Measurements from ENCODE around the gene ZSCAN16. TPM values are rescaled to one million over a fixed set of nuclear protein-coding genes. Genes with fewer than 3 reads are reported as not detected.

The ZSCAN16 gene
- total RNA-seq, 1 experiment from 2014 or later = 8.1 TPM

- Histone ChIP-seq H3K9me3 (ENCODE audit: low read length) (0 out of 2 replicates have a peak, but pooled peaks cover 9% of the 10 kb centered on the region), H3K4me3 (ENCODE audit: low read length) (no peak overlapping the region), H3K9me2 (replicated peaks; ENCODE audit: low read length) (no peaks in the 10 kb centered on the region), H3K79me2 (ENCODE audit: low read length) (no peaks in the 10 kb centered on the region), H3F3A (ENCODE audit: low read length, unreplicated experiment) (no peaks in the 10 kb centered on the region), H3K27ac (ENCODE audit: low read length) (peak overlapping the region; percentile 42), H2AFZ (ENCODE audit: low read length) (no peak overlapping the region), H3K4me1 (ENCODE audit: insufficient read depth, low read length) (0 out of 2 replicates have a peak, but pooled peaks cover 5% of the 10 kb centered on the region), H3K9ac (ENCODE audit: low read length) (no peak overlapping the region), H3K36me3 (ENCODE audit: low read depth, low read length) (no peaks in the 10 kb centered on the region), H3K27me3 (ENCODE audit: low read length) (no peaks in the 10 kb centered on the region), H3K4me2 (ENCODE audit: low read length) (no peak overlapping the region), H4K20me1 (ENCODE audit: low read length) (no peaks in the 10 kb centered on the region)
- no TSS peak for BruUV-seq (replicated peaks)
- ATAC-seq (no peak), DNase-seq (peak; percentile 59)
- ChIA-PET POLR2A (ENCODE audit: unreplicated experiment) (no interaction called here), CTCF (no interaction called here)
- intact Hi-C loops (cut with micrococcal nuclease) = no loop called here
- no peak for TF ChIP-seq CTCF (conservative IDR thresholded peaks at IDR 0.05; ENCODE audit: low read depth, low read length)
- no peak for TF ChIP-seq EZH2 (IDR thresholded peaks at IDR 0.05; ENCODE audit: low read length, unreplicated experiment)
- no peak for TF ChIP-seq EZH2phosphoT487 (IDR thresholded peaks at IDR 0.05; ENCODE audit: borderline replicate concordance, low read length)
Measured at GRCh38 chr6:28167068-28167467, 42.7 kb downstream of the ZSCAN16 start.

GRCh38 chr6:28167926-28168325 lies 43.5 kb downstream of the ZSCAN16 start:
- Histone ChIP-seq H3F3A (ENCODE audit: low read length, unreplicated experiment) (no peaks in the 10 kb centered on the region), H4K20me1 (ENCODE audit: low read length) (no peaks in the 10 kb centered on the region), H3K4me1 (ENCODE audit: insufficient read depth, low read length) (0 out of 2 replicates have a peak, but pooled peaks cover 5% of the 10 kb centered on the region), H3K27me3 (ENCODE audit: low read length) (no peaks in the 10 kb centered on the region), H3K79me2 (ENCODE audit: low read length) (no peaks in the 10 kb centered on the region), H3K4me3 (ENCODE audit: low read length) (no peak overlapping the region), H3K9me2 (replicated peaks; ENCODE audit: low read length) (no peaks in the 10 kb centered on the region), H2AFZ (ENCODE audit: low read length) (no peak overlapping the region), H3K27ac (ENCODE audit: low read length) (no peak overlapping the region), H3K9me3 (ENCODE audit: low read length) (0 out of 2 replicates have a peak, but pooled peaks cover 11% of the 10 kb centered on the region), H3K9ac (ENCODE audit: low read length) (no peak overlapping the region), H3K36me3 (ENCODE audit: low read depth, low read length) (no peaks in the 10 kb centered on the region), H3K4me2 (ENCODE audit: low read length) (no peak overlapping the region)
- CTCF ChIA-PET = no interaction called here
- intact Hi-C loops (cut with micrococcal nuclease) = no loop called here
- BruUV-seq (replicated peaks) = no TSS peak
- no peak for DNase-seq
- TF ChIP-seq EZH2phosphoT487 (IDR thresholded peaks at IDR 0.05; ENCODE audit: borderline replicate concordance, low read length) (no peak), CTCF (conservative IDR thresholded peaks at IDR 0.05; ENCODE audit: low read depth, low read length) (no peak), EZH2 (IDR thresholded peaks at IDR 0.05; ENCODE audit: low read length, unreplicated experiment) (no peak)
- ATAC-seq = no peak
- POLR2A ChIA-PET (ENCODE audit: unreplicated experiment) = no interaction called here

DNA sequence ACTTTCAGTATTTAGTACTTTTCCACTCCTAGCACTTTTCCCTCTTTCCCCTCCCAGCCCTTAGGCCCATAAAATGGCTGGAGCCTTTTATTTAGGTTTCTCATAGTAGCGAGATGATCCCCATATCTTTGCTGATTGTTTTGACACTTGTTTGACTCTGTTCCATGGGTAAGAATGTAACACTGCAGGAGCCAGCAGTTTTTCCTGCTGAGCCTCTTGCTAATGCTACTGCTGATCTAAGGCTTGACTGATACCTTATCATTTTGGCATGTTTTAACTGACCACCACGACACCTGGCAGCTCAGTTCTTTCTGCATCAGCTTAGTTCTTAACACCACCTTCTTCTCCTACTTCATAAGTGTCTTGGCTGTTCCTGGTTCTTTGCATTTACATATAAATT lies 46.9 kb downstream of the ZSCAN16 start:
- ATAC-seq (no peak), DNase-seq (no peak)
- Histone ChIP-seq H2AFZ (ENCODE audit: low read length) (no peak overlapping the region), H3K4me2 (ENCODE audit: low read length) (no peak overlapping the region), H3K9me2 (replicated peaks; ENCODE audit: low read length) (no peaks in the 10 kb centered on the region; the same call in 1 of the 2 replicates), H3K4me1 (ENCODE audit: insufficient read depth, low read length) (0 out of 2 replicates have a peak, but pooled peaks cover 5% of the 10 kb centered on the region), H3K27me3 (ENCODE audit: low read length) (no peaks in the 10 kb centered on the region), H3K4me3 (ENCODE audit: low read length) (no peak overlapping the region), H3K9me3 (ENCODE audit: low read length) (0 out of 2 replicates have a peak, but pooled peaks cover 11% of the 10 kb centered on the region), H3F3A (ENCODE audit: low read length, unreplicated experiment) (no peaks in the 10 kb centered on the region), H3K36me3 (ENCODE audit: low read depth, low read length) (no peaks in the 10 kb centered on the region), H3K27ac (ENCODE audit: low read length) (no peak overlapping the region), H3K9ac (ENCODE audit: low read length) (no peak overlapping the region), H4K20me1 (ENCODE audit: low read length) (no peaks in the 10 kb centered on the region), H3K79me2 (ENCODE audit: low read length) (no peaks in the 10 kb centered on the region)
- BruUV-seq (replicated peaks) = no TSS peak
- no peak for TF ChIP-seq CTCF (conservative IDR thresholded peaks at IDR 0.05; ENCODE audit: low read depth, low read length)
- no peak for TF ChIP-seq EZH2 (IDR thresholded peaks at IDR 0.05; ENCODE audit: low read length, unreplicated experiment)
- no peak for TF ChIP-seq EZH2phosphoT487 (IDR thresholded peaks at IDR 0.05; ENCODE audit: borderline replicate concordance, low read length)
- intact Hi-C loops (cut with micrococcal nuclease) = no loop called here
- ChIA-PET CTCF (no interaction called here), POLR2A (ENCODE audit: unreplicated experiment) (no interaction called here)

Data from PC-3 (cell line).